ENCODE results near the gene TP73.
"Not testable (repeated sequence)": the region's sequence is repeated elsewhere in the genome, so short reads cannot be mapped to it uniquely, and the experiment has no call there.

Gene TP73

DNA sequence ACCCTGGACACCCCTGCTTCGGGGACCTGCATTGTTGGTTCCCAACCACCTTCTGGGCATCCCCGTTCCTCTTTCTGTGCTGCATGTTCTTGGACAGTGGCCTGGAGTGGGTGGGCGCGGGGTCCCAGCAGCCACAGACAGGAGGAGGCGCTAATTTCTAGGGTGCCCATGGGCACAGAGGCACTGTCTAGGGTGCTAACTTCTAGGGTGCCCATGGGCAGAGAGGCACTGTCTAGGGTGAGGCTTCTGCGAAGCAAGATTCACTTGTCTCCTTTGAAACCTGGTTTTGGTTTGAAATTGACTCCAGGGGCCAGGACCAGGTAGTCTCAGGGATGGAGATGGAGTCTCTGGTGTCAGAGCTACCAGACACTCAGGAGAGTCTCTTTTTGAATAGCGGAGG lies 40.2 kb upstream of the TP73 start:
- Mint-ChIP-seq H3K4me1 (peaks cover 5% of the 10 kb centered on the region), H3K4me3 (peak overlapping the region; percentile 75), H3K9me3 (no peaks in the 10 kb centered on the region), H3K36me3 (no peaks in the 10 kb centered on the region), H3K27ac (no peak overlapping the region)
- no peak for DNase-seq (ENCODE audit: low spot score in 2 of 2)
- ATAC-seq, result no peak

DNA sequence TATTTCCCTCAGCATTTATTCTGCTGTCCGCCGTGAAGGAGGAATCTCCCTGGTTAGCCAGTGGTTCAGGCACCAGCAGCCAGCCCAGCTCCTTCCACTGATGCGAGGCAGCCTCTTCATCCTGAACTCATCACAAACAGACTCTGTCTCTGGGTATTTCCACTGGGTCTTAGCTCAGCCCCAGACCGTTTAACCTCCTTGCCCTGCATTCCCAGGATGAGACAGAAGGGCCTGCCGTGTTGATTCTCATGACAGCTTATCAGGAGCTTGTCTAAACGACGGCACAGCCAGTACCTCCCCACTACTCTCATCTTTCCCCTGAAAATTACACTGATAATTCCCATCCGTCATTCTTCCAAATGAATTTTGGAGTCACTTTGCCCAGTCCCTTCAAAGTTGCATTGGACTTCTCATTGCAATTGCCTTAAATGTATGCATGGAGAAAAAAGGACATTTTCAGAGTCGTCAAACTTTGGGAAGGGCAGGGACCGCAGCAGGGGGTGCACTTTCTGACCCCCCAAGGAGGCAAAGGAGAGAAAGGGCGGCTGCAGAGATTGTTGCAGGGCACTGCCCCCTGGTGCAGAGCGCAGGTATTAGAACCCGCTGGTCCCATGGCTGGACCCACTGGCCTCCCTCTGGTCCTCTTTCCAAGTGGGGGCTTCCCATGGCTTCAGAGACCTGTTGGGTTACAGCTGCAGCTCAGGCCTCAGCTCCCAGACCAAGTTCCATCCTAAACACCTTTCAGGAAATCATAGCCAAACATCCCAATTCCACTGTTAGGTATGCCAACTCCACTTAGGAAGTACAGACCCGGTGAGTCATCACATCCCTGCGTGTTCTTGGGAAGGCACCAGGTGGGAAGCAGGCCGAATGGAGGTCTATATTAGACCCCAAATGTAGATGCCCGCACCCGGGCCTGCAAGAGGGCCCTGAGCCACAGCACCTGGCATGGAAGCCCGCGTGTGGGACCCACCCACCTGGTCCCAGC lies 37.3 kb upstream of the TP73 start:
- no peak overlapping the region for H3K4me3 Mint-ChIP-seq
- no peak overlapping the region for H3K27ac Mint-ChIP-seq
- no peak for ATAC-seq
- peaks cover 17% of the 10 kb centered on the region for H3K4me1 Mint-ChIP-seq
- no peaks in the 10 kb centered on the region for H3K36me3 Mint-ChIP-seq
- no peaks in the 10 kb centered on the region for H3K9me3 Mint-ChIP-seq
- DNase-seq (ENCODE audit: low spot score in 2 of 2), result no peak

DNA sequence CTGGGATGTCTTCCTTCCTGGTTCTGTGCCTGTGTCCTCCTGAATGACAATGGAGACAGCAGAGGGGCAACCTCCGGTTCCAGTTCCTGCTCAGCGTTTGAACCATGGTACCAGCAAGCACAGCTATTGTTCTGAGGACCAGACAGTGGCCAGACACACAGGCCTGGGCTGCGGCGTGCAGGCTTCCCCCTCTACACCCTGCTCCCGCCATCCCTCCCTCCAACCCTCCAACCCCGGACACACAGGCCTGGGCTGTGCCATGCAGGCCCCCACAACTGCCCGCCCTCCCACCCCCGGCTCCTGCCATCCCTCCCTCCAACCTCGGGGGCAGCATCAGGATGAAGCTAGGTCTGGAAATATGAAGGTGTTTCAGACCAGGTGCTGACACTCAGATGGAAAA lies 35.5 kb upstream of the TP73 start:
- Mint-ChIP-seq H3K4me3 (no peak overlapping the region), H3K27ac (no peak overlapping the region), H3K9me3 (no peaks in the 10 kb centered on the region), H3K36me3 (no peaks in the 10 kb centered on the region), H3K4me1 (peaks cover 27% of the 10 kb centered on the region)
- ATAC-seq (no peak), DNase-seq (ENCODE audit: low spot score in 2 of 2) (no peak)

DNA sequence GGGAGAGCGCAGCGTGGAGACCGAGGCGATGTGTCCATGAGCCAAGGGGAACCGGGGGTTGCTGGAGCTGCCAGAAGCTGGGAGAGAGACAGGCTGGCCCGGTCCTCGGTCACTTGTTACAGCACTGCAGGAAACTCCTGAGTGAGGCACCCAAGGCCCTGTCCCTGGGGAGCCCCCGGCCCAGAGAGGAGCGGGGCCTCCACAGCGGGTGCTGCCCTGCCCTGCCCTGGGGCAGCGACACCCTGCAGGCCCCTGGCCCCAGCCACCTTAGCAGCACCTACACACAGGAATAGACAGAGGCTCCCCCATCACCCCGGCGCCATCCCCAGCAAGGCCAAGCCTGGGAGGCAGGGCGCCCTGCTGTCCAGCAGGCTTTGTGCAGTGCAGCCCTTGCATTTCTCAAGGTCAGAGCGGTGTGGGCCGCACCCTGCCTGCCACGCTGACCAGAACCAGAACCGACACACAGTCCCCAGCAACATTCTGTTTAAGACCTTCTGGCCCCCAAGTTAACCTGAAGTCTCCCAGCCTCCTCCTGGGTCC lies 34.4 kb upstream of the TP73 start:
- Mint-ChIP-seq H3K36me3 (no peaks in the 10 kb centered on the region), H3K9me3 (no peaks in the 10 kb centered on the region), H3K4me1 (peaks cover 33% of the 10 kb centered on the region), H3K4me3 (no peak overlapping the region), H3K27ac (peak overlapping the region; percentile 61)
- DNase-seq (ENCODE audit: low spot score in 2 of 2), result no peak
- ATAC-seq, result no peak

DNA sequence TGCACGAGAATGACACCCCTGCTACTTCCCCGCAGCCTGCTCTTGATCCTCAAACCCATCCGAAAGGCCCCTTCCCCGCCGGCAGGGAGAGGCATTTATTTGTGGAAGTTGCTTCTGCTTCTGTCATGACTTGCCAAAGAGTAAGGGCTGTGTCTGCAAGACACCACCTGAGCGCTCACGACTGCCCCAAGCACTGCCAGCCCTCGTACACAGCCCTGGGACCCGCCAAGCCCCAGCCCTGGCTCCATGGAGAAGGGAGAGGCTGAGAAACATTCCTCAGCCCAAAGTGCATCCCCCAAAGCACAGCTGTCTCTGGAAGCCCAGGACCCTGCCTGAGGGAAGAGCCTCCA lies 33.8 kb upstream of the TP73 start:
- peak overlapping the region; percentile 39 for H3K27ac Mint-ChIP-seq
- peaks cover 39% of the 10 kb centered on the region for H3K4me1 Mint-ChIP-seq
- H3K36me3 Mint-ChIP-seq, result no peaks in the 10 kb centered on the region
- no peak overlapping the region for H3K4me3 Mint-ChIP-seq
- H3K9me3 Mint-ChIP-seq, result no peaks in the 10 kb centered on the region
- ATAC-seq (no peak), DNase-seq (ENCODE audit: low spot score in 2 of 2) (no peak)

DNA sequence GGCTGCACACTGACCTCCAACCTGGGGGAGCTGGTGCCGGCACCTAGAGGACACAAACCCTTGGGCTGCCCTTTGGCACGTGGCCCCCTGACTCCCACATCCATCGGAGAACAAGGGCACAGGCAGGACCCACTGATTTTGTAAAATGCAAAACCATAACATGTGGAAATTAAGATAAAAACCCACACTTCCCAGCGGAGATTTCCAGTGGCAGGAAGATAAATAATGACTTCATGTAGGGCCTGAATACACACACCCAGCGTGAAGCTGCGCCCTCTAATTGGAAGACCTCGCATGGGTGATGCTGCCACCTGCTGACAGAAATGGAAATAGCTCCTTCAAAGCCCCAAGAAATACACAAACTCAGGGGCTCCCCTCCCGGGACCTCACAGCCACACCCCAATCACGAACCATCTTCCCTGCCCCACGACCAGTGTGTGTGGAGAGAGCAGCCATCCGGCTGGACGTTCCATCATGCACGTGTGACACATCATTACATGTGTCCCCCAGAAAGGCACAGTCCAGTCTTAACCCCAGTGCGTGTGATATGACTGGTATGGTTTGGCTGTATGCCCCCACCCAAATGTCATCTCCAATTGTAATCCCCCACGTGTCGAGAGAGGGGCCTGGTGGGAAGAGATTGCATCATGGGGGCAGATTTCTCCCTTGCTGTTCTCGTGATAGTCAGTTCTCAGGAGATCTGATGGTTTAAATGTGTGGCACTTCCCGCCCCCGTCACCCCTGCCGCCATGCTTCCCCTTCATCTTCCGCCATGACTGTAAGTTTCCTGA lies 33.2 kb upstream of the TP73 start:
- no peaks in the 10 kb centered on the region for H3K36me3 Mint-ChIP-seq

DNA sequence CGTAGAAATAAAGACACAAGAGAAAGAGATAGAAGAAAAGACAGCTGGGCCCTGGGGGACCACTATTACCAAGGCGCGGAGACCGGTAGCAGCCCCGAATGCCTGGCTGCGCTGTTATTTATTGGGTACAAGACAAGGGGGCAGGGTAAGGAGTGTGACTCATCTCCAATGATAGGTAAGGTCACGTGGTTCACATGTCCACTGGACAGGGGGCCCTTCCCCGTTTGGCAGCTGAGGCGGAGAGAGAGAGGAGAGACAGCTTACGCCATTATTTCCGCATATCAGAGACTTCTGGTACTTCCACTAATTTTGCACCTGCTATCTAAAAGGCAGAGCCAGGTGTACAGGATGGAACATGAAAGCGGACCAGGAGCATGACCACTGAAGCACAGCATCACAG lies 31.6 kb upstream of the TP73 start:
- Mint-ChIP-seq H3K27ac (no peak overlapping the region), H3K9me3 (no peaks in the 10 kb centered on the region), H3K36me3 (peaks cover 8% of the 10 kb centered on the region), H3K4me3 (peak overlapping the region; percentile 19), H3K4me1 (peaks cover 53% of the 10 kb centered on the region)
- DNase-seq (ENCODE audit: low spot score in 2 of 2), result no peak
- no peak for ATAC-seq

More for the DNA sequence above, 33.2 kb upstream of the TP73 start:
- ATAC-seq (peak; percentile 86), DNase-seq (ENCODE audit: low spot score in 2 of 2) (peak; percentile 67 to 87)
- peaks cover 45% of the 10 kb centered on the region for H3K4me1 Mint-ChIP-seq
- H3K4me3 Mint-ChIP-seq, result peak overlapping the region; percentile 48
- H3K27ac Mint-ChIP-seq, result peak overlapping the region; percentile 39
- no peaks in the 10 kb centered on the region for H3K9me3 Mint-ChIP-seq

DNA sequence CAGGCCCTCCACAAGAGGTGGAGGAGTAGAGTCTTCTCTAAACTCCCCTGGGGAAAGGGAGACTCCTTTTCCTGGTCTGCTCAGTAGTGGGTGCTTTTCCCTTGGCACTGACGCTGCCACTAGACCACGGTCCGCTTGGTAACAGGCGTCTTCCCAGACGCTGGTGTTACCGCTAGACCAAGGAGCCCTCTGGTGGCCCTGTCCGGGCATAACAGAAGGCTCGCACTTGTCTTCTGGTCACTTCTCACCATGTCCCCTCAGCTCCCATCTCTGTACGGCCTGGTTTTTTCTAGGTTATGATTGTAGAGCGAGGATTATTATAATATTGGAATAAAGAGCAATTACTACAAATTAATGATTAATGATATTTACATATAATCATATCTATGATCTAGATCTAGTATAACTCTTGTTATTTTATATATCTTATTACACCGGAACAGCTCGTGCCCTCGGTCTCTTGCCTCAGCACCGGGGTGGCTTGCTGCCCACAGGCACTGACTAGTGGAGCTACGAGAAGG lies 31.1 kb upstream of the TP73 start:
- not testable (repeated sequence) for ATAC-seq, H3K9me3 Mint-ChIP-seq, H3K36me3 Mint-ChIP-seq, H3K27ac Mint-ChIP-seq, H3K4me3 Mint-ChIP-seq
- peaks cover 58% of the 10 kb centered on the region for H3K4me1 Mint-ChIP-seq
- DNase-seq (ENCODE audit: low spot score in 2 of 2), result peak in 1 of 2 donors; percentile 59

DNA sequence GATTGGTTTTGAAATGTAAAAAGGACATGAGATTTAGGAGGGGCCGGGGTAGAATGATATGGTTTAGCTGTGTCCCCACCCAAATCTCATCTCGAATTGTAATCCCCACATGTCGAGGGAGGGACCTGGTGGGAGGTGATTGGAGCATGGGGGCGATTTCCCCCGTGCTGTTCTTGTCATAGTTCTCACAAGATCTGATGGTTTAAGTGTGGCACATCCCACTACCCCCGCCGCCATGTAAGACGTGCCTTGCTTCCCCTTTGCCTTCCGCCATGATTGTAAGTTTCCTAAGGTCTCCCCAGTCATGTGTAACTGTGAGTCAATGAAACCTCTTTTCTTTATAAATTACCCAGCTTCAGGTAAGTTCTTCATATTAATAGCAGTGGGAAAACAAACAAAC lies 30.2 kb upstream of the TP73 start:
- DNase-seq (ENCODE audit: low spot score in 2 of 2); H3K4me3 Mint-ChIP-seq; H3K9me3 Mint-ChIP-seq; ATAC-seq; H3K27ac Mint-ChIP-seq; H3K36me3 Mint-ChIP-seq: not testable (repeated sequence)
- H3K4me1 Mint-ChIP-seq, result peaks cover 59% of the 10 kb centered on the region

DNA sequence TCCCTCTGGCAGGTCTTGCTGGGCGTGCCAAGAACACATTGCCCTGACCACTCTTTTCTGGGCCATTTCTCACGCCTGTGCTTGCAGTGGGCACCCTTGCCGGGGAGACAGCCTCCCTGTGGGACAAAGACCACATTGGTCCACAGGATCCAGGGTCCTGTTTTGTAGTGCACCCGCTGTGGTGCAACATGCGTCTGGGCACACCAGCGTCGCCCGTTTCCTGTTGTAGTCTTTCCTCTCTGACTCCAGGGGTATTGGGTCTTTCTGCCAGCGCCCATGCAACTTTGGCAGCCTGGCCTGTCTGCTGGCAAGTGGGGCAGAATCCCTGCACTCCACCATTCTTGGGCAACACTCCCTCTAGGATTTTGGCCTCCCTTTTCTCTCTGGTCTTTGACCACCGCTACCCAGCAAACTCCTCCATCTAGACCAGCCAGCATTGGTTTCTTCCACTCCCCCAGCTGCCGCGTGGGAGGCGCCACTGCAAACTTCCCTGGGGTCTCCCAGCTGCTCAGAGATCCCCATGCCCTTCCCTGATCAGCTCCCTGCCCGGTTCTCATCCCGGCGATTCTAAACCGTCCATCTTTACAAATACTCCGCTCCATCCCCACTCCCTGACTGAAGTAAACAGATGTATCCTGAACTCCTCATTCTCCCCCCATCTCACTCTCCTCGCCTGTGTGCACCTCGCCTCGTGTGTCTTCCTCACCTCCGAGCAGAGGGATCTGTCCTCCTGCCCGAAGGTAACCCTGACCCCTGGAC lies 28.7 kb upstream of the TP73 start:
- H3K9me3 Mint-ChIP-seq, result no peaks in the 10 kb centered on the region
- ATAC-seq (no peak), DNase-seq (ENCODE audit: low spot score in 2 of 2) (no peak)
- H3K4me1 Mint-ChIP-seq, result peaks cover 59% of the 10 kb centered on the region
- peak overlapping the region; percentile 96 for H3K4me3 Mint-ChIP-seq
- peak overlapping the region; percentile 91 for H3K27ac Mint-ChIP-seq
- H3K36me3 Mint-ChIP-seq, result peaks cover 22% of the 10 kb centered on the region

DNA sequence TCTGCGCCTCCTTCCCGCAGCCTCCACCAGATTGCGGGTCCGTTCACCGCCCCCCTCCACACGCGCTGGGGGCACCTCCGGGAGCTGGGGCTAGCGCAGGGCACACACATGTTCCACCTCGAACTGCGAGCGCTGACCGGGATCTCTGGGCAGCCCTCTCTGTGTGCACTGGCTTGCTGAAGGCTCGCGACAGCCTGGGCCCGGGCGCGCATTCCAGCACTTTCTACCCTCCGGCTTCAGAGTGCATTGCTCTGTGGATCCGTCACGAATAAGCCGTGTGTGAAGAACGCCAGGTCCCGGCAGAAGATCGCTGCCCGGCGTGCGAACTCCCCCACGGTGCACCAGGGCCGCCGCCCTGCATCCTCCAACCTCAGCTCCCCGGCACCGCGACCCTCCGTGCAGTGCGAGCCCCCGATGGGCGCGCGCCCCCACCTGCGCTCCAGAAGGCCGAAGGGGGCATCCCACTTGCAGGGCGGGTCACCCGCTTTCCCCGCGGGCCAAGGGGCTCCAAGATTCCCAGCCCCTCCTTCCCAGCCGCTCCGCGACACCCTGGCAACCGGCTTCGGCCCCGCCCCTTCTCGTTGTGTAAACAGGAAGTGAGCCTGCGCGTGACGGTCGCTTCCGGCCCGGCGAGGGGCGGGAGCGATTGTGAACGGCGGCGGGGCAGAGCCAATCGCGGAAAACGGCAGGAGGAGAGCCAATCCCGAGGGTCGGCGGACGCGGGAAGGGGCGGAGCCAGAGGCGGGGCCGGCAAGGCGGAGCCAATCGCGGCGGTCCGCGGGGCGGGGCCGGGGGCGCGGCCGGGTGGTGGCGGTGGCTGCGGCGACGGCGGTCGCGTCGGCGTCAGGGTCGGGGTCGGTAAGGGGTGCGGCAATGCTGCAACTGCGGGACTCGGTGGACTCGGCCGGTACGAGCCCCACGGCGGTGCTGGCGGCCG lies 27.8 kb upstream of the TP73 start, which contains the start of gene TPRG1L:
Gene TPRG1L, plus strand, starts transcription at position 816 of the 937 bp plus-strand sequence. Its CDS starts 58 bp downstream, at position 874.
- peak within 1 kb of the TSS; percentile 96 for H3K4me3 Mint-ChIP-seq
- H3K36me3 Mint-ChIP-seq, result peaks cover 30% of the 10 kb centered on the region
- peaks cover 53% of the 10 kb centered on the region for H3K4me1 Mint-ChIP-seq
- peak; percentile 98 to 99 for DNase-seq (ENCODE audit: low spot score in 2 of 2)
- H3K27ac Mint-ChIP-seq, result peak within 1 kb of the TSS; percentile 91
- peak; percentile 96 for ATAC-seq
- no peaks in the 10 kb centered on the region for H3K9me3 Mint-ChIP-seq

DNA sequence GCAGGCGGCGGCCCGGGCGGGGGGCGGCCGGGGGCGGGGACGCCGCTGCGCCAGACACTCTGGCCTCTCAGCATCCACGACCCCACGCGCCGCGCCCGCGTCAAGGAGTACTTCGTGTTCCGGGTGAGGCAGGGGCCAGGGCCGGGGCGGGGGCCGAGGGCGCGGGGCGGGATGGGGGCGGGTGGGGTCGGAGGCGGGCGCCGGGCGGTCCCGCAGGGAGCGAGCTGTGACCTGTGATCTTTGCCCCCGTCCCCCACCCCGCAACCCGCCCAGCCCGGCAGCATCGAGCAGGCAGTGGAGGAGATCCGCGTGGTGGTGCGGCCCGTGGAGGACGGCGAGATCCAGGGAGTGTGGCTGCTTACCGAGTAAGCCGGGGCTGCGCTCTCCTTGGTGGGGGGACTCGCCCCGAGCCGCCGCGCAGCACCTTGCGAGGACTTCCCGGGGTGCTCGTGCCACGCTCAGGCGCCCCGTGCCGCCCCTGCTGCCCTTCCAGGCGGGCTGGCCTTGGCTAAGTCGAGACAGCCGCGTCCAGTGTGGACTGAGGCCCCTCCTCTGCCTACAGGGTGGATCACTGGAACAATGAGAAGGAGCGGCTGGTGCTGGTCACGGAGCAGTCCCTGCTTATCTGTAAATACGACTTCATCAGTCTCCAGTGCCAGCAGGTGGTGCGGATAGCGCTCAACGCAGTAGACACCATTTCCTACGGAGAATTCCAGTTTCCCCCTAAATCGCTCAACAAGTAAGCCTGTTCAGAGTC lies 27.0 kb upstream of the TP73 start:
- H3K36me3 Mint-ChIP-seq, result peaks cover 32% of the 10 kb centered on the region
- H3K4me3 Mint-ChIP-seq, result peak overlapping the region; percentile 96
- peak overlapping the region; percentile 91 for H3K27ac Mint-ChIP-seq
- H3K9me3 Mint-ChIP-seq, result no peaks in the 10 kb centered on the region
- DNase-seq (ENCODE audit: low spot score in 2 of 2), result peak; percentile 22 to 66
- ATAC-seq, result peak; percentile 48
- H3K4me1 Mint-ChIP-seq, result peaks cover 49% of the 10 kb centered on the region

DNA sequence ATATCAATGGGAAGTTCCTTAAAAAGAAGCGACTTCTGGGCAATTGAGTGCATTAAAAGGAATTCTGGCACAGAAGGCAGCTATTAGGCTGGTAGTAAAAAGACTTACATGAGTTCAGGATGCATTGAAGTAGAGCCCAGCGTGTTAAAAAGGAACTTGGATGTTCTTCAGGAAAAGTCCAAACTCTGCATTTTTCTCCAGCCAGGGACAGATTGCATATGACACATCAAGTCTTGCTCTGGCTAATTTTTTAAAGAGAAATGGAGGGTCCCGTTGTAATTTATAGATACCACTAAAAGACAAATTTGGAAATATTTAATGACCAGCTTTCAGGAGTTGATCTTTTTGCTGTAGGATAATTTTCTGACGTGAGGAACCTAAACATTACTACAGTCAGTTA lies 26.3 kb upstream of the TP73 start:
- ATAC-seq, result no peak
- Mint-ChIP-seq H3K4me3 (peak overlapping the region; percentile 96), H3K9me3 (no peaks in the 10 kb centered on the region), H3K27ac (peak overlapping the region; percentile 45), H3K36me3 (peaks cover 38% of the 10 kb centered on the region), H3K4me1 (peaks cover 44% of the 10 kb centered on the region)
- DNase-seq (ENCODE audit: low spot score in 2 of 2), result no peak
